CD8-positive, alpha-beta memory T cell (primary cell): Measurements from ENCODE around the gene SLC7A14. TPM values are rescaled to one million over a fixed set of nuclear protein-coding genes. Genes with fewer than 3 reads are reported as not detected.
A peak's percentile ranks its signal among the peaks of the same experiment; 100 is the strongest.

Experiments used
- CTCF ChIA-PET: fragments of 350-600 bp; sonication (Branson Sonifier 250); formaldehyde crosslinking; loops from one replicate; lab custom pipeline; 2021; ENCODE audit warnings: antibody characterized with exemption; lab: Charles Lee
- POLR2A ChIA-PET: fragments of 350-600 bp; sonication (Branson Sonifier 250); formaldehyde crosslinking; loops from one replicate; lab custom pipeline; 2021; ENCODE audit warnings: antibody characterized with exemption; lab: Charles Lee
- DNase-seq, 5 donors: peaks; one replicate each; pipeline versions ENCODE4 v3.0.0 to v3.0.0-alpha.2; 2020 to 2022; ENCODE audit warnings: mixed read lengths in 1 of 5
- H3K27ac ChIP-seq: one replicate; pipeline ENCODE4 v1.7.0; 2013; ENCODE audit warnings: low read depth, mild to moderate bottlenecking, low read length, moderate library complexity
- H3K27me3 ChIP-seq: 2 replicates; pipeline ENCODE4 v1.7.0; 2013; ENCODE audit warnings: low read length, mild to moderate bottlenecking; ENCODE audit not compliant: insufficient read depth, poor library complexity, severe bottlenecking
- H3K36me3 ChIP-seq: 2 replicates; pipeline ENCODE4 v1.7.0; 2013; ENCODE audit warnings: mild to moderate bottlenecking, low read length, moderate library complexity; ENCODE audit not compliant: insufficient read depth
- H3K4me1 ChIP-seq: 2 replicates; pipeline ENCODE4 v1.7.0; 2013; ENCODE audit warnings: mild to moderate bottlenecking, low read length, moderate library complexity; ENCODE audit not compliant: insufficient read depth
- H3K4me3 ChIP-seq: 2 replicates; pipeline ENCODE4 v1.7.0; 2013; ENCODE audit warnings: mild to moderate bottlenecking, low read length
- H3K9me3 ChIP-seq: 2 replicates; pipeline ENCODE4 v1.7.0; 2013; ENCODE audit warnings: mild to moderate bottlenecking, low read length
- H3K27ac Mint-ChIP-seq, 8 donors: one replicate each; pipeline ENCODE4 v1.8.0; 2020 to 2021; ENCODE audit warnings: mixed read lengths in 8 of 8, mild to moderate bottlenecking in 6 of 8, inconsistent platforms in 3 of 8, moderate library complexity in 3 of 8
- H3K27me3 Mint-ChIP-seq, 2 donors: one replicate each; pipeline ENCODE4 v1.8.0; 2020 to 2021; ENCODE audit warnings: mixed read lengths in 2 of 2, mild to moderate bottlenecking in 1 of 2, moderate library complexity in 1 of 2
- H3K36me3 Mint-ChIP-seq, 3 donors: one replicate each; pipeline ENCODE4 v1.8.0; 2020 to 2021; ENCODE audit warnings: mixed read lengths in 3 of 3, inconsistent platforms in 1 of 3, mild to moderate bottlenecking in 1 of 3
- H3K4me1 Mint-ChIP-seq, 3 donors: one replicate each; pipeline ENCODE4 v1.8.0; 2020 to 2021; ENCODE audit warnings: mixed read lengths in 3 of 3, inconsistent platforms in 1 of 3, mild to moderate bottlenecking in 1 of 3
- H3K4me3 Mint-ChIP-seq, 7 donors: one replicate each; pipeline ENCODE4 v1.8.0; 2020 to 2021; ENCODE audit warnings: mixed read lengths in 7 of 7, mild to moderate bottlenecking in 6 of 7, moderate library complexity in 4 of 7, inconsistent platforms in 2 of 7
- H3K9me3 Mint-ChIP-seq, 5 donors: one replicate each; pipeline ENCODE4 v1.8.0; 2020 to 2022; ENCODE audit warnings: mixed read lengths in 5 of 5, mild to moderate bottlenecking in 3 of 5, moderate library complexity in 2 of 5, inconsistent platforms in 1 of 5
- polyA plus RNA-seq: library from polyadenylated mRNA; unstranded; fragments of 300-500 nt; fragmentation: Illumina TruSeq; gene quantifications from one replicate; pipeline ENCODE4 v1.2.3, GENCODE V29; 2021
- total RNA-seq, 2 experiments: library from RNA; stranded (reverse); gene quantifications; one replicate each; pipeline ENCODE4 v1.2.3, GENCODE V29; 2021

Gene SLC7A14
- total and polyA plus RNA-seq, 3 experiments from 2014 or later, result not detected

GRCh38 chr3:170423001-170423615, 162.8 kb downstream of the SLC7A14 start:
- H3K4me3 Mint-ChIP-seq, result no peak overlapping the region
- H3K4me1 Mint-ChIP-seq, result peaks cover 11 to 23% (median 11%) of the 10 kb centered on the region in 3 donors
- Histone ChIP-seq H3K27me3 (peaks cover 20% of the 10 kb centered on the region), H3K9me3 (no peaks in the 10 kb centered on the region), H3K4me1 (peaks cover 8% of the 10 kb centered on the region), H3K4me3 (no peak overlapping the region), H3K36me3 (no peaks in the 10 kb centered on the region), H3K27ac (no peak overlapping the region)
- no peaks in the 10 kb centered on the region for H3K9me3 Mint-ChIP-seq
- DNase-seq, result no peak
- ChIA-PET POLR2A (no interaction called here), CTCF (no interaction called here)
- peaks cover 23 to 46% of the 10 kb centered on the region in 2 donors for H3K27me3 Mint-ChIP-seq
- no peak overlapping the region for H3K27ac Mint-ChIP-seq
- peaks cover 0 to 3% (median 0%) of the 10 kb centered on the region in 3 donors for H3K36me3 Mint-ChIP-seq

GRCh38 chr3:170421758-170422157, 164.1 kb downstream of the SLC7A14 start:
- Mint-ChIP-seq H3K27me3 (peaks cover 25 to 56% of the 10 kb centered on the region in 2 donors), H3K36me3 (peaks cover 0 to 3% (median 0%) of the 10 kb centered on the region in 3 donors), H3K27ac (no peak overlapping the region), H3K4me1 (peaks cover 11 to 23% (median 11%) of the 10 kb centered on the region in 3 donors), H3K4me3 (peak overlapping the region in 1 of 7 donors; percentile 9), H3K9me3 (no peaks in the 10 kb centered on the region)
- Histone ChIP-seq H3K9me3 (no peaks in the 10 kb centered on the region), H3K27ac (no peak overlapping the region), H3K36me3 (no peaks in the 10 kb centered on the region), H3K27me3 (peaks cover 20% of the 10 kb centered on the region), H3K4me3 (no peak overlapping the region), H3K4me1 (peaks cover 8% of the 10 kb centered on the region)
- no peak for DNase-seq
- CTCF ChIA-PET, result no interaction called here
- POLR2A ChIA-PET, result no interaction called here

GRCh38 chr3:170421111-170421641, 164.7 kb downstream of the SLC7A14 start:
- Histone ChIP-seq H3K36me3 (no peaks in the 10 kb centered on the region), H3K4me3 (no peak overlapping the region), H3K27ac (no peak overlapping the region), H3K4me1 (peaks cover 8% of the 10 kb centered on the region), H3K9me3 (no peaks in the 10 kb centered on the region), H3K27me3 (peaks cover 20% of the 10 kb centered on the region)
- no peak for DNase-seq
- H3K4me3 Mint-ChIP-seq, result no peak overlapping the region
- H3K9me3 Mint-ChIP-seq, result no peaks in the 10 kb centered on the region
- ChIA-PET POLR2A (no interaction called here), CTCF (no interaction called here)
- H3K4me1 Mint-ChIP-seq, result peaks cover 11 to 23% (median 11%) of the 10 kb centered on the region in 3 donors
- H3K36me3 Mint-ChIP-seq, result peaks cover 0 to 3% (median 0%) of the 10 kb centered on the region in 3 donors
- peaks cover 25 to 56% of the 10 kb centered on the region in 2 donors for H3K27me3 Mint-ChIP-seq
- H3K27ac Mint-ChIP-seq, result no peak overlapping the region

GRCh38 chr3:170420307-170420821, 165.5 kb downstream of the SLC7A14 start:
- POLR2A ChIA-PET, result no interaction called here
- Mint-ChIP-seq H3K4me3 (peak overlapping the region in 6 of 7 donors; percentile 15 to 82 (median 54)), H3K36me3 (peaks cover 0 to 3% (median 0%) of the 10 kb centered on the region in 3 donors), H3K4me1 (peaks cover 11 to 23% (median 11%) of the 10 kb centered on the region in 3 donors), H3K9me3 (no peaks in the 10 kb centered on the region), H3K27me3 (peaks cover 23 to 61% of the 10 kb centered on the region in 2 donors), H3K27ac (peak overlapping the region in 1 of 8 donors; percentile 45)
- Histone ChIP-seq H3K4me3 (no peak overlapping the region), H3K36me3 (no peaks in the 10 kb centered on the region), H3K4me1 (peaks cover 8% of the 10 kb centered on the region), H3K27ac (no peak overlapping the region), H3K9me3 (no peaks in the 10 kb centered on the region), H3K27me3 (peaks cover 20% of the 10 kb centered on the region)
- DNase-seq, result no peak
- CTCF ChIA-PET, result no interaction called here

GRCh38 chr3:170419557-170420087, 166.3 kb downstream of the SLC7A14 start:
- H3K4me1 ChIP-seq, result peaks cover 8% of the 10 kb centered on the region
- Mint-ChIP-seq H3K27ac (no peak overlapping the region), H3K36me3 (peaks cover 0 to 3% (median 0%) of the 10 kb centered on the region in 3 donors), H3K4me3 (peak overlapping the region in 3 of 7 donors; percentile 7 to 44 (median 31)), H3K4me1 (peaks cover 11 to 23% (median 11%) of the 10 kb centered on the region in 3 donors), H3K9me3 (no peaks in the 10 kb centered on the region), H3K27me3 (peaks cover 21 to 61% of the 10 kb centered on the region in 2 donors)
- DNase-seq, result no peak
- no peak overlapping the region for H3K27ac ChIP-seq
- ChIA-PET POLR2A (no interaction called here), CTCF (no interaction called here)
- no peaks in the 10 kb centered on the region for H3K9me3 ChIP-seq
- peaks cover 20% of the 10 kb centered on the region for H3K27me3 ChIP-seq
- no peaks in the 10 kb centered on the region for H3K36me3 ChIP-seq
- peak overlapping the region; percentile 22 for H3K4me3 ChIP-seq

GRCh38 chr3:170418422-170419398, 167.2 kb downstream of the SLC7A14 start, which contains the start of gene CLDN11:
Gene CLDN11, plus strand, starts transcription at chr3:170418868. Its CDS starts 199 bp downstream, at chr3:170419067.
- ChIA-PET POLR2A (no interaction called here), CTCF (no interaction called here)
- Mint-ChIP-seq H3K9me3 (no peaks in the 10 kb centered on the region), H3K36me3 (peaks cover 0 to 3% (median 0%) of the 10 kb centered on the region in 3 donors), H3K4me3 (peak within 1 kb of the TSS; percentile 22 to 86 (median 80)), H3K27me3 (peaks cover 21 to 58% of the 10 kb centered on the region in 2 donors), H3K27ac (peak within 1 kb of the TSS in 1 of 8 donors; percentile 70), H3K4me1 (peaks cover 11 to 26% (median 11%) of the 10 kb centered on the region in 3 donors)
- no peak for DNase-seq
- Histone ChIP-seq H3K36me3 (no peaks in the 10 kb centered on the region), H3K27ac (no peak within 1 kb of the TSS), H3K4me3 (peak within 1 kb of the TSS; percentile 22), H3K27me3 (peaks cover 20% of the 10 kb centered on the region), H3K9me3 (no peaks in the 10 kb centered on the region), H3K4me1 (peaks cover 8% of the 10 kb centered on the region)

- H3K4me3 ChIP-seq, result no peak overlapping the region
- H3K36me3 ChIP-seq, result no peaks in the 10 kb centered on the region
- no peak for DNase-seq
- Mint-ChIP-seq H3K27ac (no peak overlapping the region), H3K36me3 (no peaks in the 10 kb centered on the region), H3K9me3 (no peaks in the 10 kb centered on the region), H3K4me3 (peak overlapping the region in 1 of 7 donors; percentile 23), H3K4me1 (peaks cover 11 to 26% (median 11%) of the 10 kb centered on the region in 3 donors), H3K27me3 (peaks cover 20 to 61% of the 10 kb centered on the region in 2 donors)
- H3K27ac ChIP-seq, result no peak overlapping the region
- ChIA-PET POLR2A (no interaction called here), CTCF (no interaction called here)
- H3K9me3 ChIP-seq, result no peaks in the 10 kb centered on the region
- peaks cover 8% of the 10 kb centered on the region for H3K4me1 ChIP-seq
- H3K27me3 ChIP-seq, result peaks cover 20% of the 10 kb centered on the region
Observed at GRCh38 chr3:170417090-170417489, 168.8 kb downstream of the SLC7A14 start.
